ENCODE measurements around the gene LYPD6.

The LYPD6 gene

GRCh38 chr2:149467436-149467835 lies 137.0 kb downstream of the LYPD6 start:
- H3K4me2 ChIP-seq: no peak overlapping the region
- H2AFZ ChIP-seq (ENCODE audit: low read depth): no peak overlapping the region

DNA sequence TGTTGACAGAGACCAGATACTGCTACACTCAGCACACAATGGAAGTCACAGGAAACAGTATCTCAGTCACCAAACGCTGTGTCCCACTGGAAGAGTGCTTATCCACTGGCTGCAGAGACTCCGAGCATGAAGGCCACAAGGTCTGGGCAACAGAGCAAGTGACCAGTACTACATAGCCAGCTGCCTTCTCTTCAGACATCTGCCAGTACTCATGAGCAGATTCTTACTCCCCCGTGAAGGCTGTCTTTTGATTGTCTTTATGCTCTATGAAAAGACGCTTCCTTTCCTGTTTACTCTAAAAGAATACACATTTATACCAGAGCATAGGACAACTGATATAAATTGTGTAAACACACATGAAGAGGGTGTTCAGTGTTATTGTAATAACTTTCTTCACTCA lies 138.2 kb downstream of the LYPD6 start:
- Histone ChIP-seq H2AFZ (ENCODE audit: low read depth) (no peak overlapping the region), H3K9ac (no peak overlapping the region), H3K36me3 (ENCODE audit: insufficient read depth) (no peaks in the 10 kb centered on the region), H3K4me1 (ENCODE audit: low read depth, poor library complexity, severe bottlenecking) (peaks cover 4% of the 10 kb centered on the region), H3K27me3 (ENCODE audit: insufficient read depth, low read depth) (no peaks in the 10 kb centered on the region), H3K4me2 (no peak overlapping the region), H3K27ac (no peak overlapping the region), H4K20me1 (ENCODE audit: insufficient read depth) (no peaks in the 10 kb centered on the region), H3K79me2 (ENCODE audit: insufficient read depth, low read depth) (no peaks in the 10 kb centered on the region), H3K4me3 (IDR thresholded peaks at IDR 0.05; ENCODE audit: insufficient read depth, low read depth, low read length) (no peak overlapping the region)
- TF ChIP-seq, protein P1, sequence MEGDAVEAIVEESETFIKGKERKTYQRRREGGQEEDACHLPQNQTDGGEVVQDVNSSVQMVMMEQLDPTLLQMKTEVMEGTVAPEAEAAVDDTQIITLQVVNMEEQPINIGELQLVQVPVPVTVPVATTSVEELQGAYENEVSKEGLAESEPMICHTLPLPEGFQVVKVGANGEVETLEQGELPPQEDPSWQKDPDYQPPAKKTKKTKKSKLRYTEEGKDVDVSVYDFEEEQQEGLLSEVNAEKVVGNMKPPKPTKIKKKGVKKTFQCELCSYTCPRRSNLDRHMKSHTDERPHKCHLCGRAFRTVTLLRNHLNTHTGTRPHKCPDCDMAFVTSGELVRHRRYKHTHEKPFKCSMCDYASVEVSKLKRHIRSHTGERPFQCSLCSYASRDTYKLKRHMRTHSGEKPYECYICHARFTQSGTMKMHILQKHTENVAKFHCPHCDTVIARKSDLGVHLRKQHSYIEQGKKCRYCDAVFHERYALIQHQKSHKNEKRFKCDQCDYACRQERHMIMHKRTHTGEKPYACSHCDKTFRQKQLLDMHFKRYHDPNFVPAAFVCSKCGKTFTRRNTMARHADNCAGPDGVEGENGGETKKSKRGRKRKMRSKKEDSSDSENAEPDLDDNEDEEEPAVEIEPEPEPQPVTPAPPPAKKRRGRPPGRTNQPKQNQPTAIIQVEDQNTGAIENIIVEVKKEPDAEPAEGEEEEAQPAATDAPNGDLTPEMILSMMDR (conservative IDR thresholded peaks at IDR 0.05; ENCODE audit: low read depth, low read length): no peak

More at GRCh38 chr2:149467436-149467835, 137.0 kb downstream of the LYPD6 start:
- Histone ChIP-seq H3K79me2 (ENCODE audit: insufficient read depth, low read depth) (no peaks in the 10 kb centered on the region), H3K27ac (no peak overlapping the region), H3K27me3 (ENCODE audit: insufficient read depth, low read depth) (no peaks in the 10 kb centered on the region), H3K4me1 (ENCODE audit: low read depth, poor library complexity, severe bottlenecking) (peaks cover 4% of the 10 kb centered on the region), H3K4me3 (IDR thresholded peaks at IDR 0.05; ENCODE audit: insufficient read depth, low read depth, low read length) (no peak overlapping the region), H3K9ac (no peak overlapping the region), H4K20me1 (ENCODE audit: insufficient read depth) (no peaks in the 10 kb centered on the region), H3K36me3 (ENCODE audit: insufficient read depth) (no peaks in the 10 kb centered on the region)
- TF ChIP-seq, protein P1 (conservative IDR thresholded peaks at IDR 0.05; ENCODE audit: low read depth, low read length): no peak

DNA sequence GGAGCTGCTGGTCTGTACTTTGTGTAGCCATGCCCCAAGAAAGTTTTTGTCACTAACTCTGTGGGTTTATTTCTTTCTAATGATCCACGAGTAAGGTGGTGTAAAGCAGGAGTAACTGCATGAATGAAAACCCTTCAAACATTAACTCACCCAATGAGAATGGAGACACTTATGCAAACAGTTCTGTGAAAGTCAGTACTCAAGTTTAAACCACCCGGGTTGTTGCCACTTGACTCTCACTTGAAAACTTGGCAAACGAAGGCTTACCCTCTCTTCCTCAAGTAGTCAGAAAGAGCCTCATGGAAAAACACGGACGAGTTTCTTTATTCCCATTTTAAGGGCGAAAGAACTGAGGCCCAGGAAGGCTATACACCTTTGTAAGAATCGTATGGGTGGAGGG lies 139.7 kb downstream of the LYPD6 start:
- no peak overlapping the region for H3K9ac ChIP-seq
- no peaks in the 10 kb centered on the region for H3K27me3 ChIP-seq (ENCODE audit: insufficient read depth, low read depth)
- H3K79me2 ChIP-seq (ENCODE audit: insufficient read depth, low read depth): no peaks in the 10 kb centered on the region
- H3K4me1 ChIP-seq (ENCODE audit: low read depth, poor library complexity, severe bottlenecking): peaks cover 4% of the 10 kb centered on the region
- no peak overlapping the region for H3K27ac ChIP-seq
- TF ChIP-seq, protein P1 (conservative IDR thresholded peaks at IDR 0.05; ENCODE audit: low read depth, low read length): no peak
- H3K4me3 ChIP-seq (IDR thresholded peaks at IDR 0.05; ENCODE audit: insufficient read depth, low read depth, low read length): no peak overlapping the region
- no peaks in the 10 kb centered on the region for H3K36me3 ChIP-seq (ENCODE audit: insufficient read depth)
- no peaks in the 10 kb centered on the region for H4K20me1 ChIP-seq (ENCODE audit: insufficient read depth)
- H3K4me2 ChIP-seq: no peak overlapping the region
- H2AFZ ChIP-seq (ENCODE audit: low read depth): no peak overlapping the region

DNA sequence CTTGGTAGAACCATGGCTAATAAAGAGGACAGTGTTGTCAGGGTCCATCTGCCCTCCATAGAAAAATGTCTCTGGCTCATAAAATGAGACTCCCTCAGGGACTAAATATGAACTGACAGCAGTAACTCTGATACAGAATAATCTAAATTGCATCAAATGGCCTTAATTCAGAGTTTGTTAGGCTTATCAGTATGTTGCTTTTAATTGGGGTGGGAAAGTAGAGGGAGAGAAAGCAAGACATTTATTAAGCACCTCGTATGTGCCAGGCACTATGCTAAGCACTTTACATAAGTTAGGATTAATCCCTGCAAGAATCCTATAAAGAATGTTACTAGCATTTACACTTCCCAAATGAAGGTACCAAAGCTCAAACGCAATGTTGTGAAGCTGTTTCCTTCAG lies 142.0 kb downstream of the LYPD6 start:
- Histone ChIP-seq H3K27ac (no peak overlapping the region), H3K36me3 (ENCODE audit: insufficient read depth) (no peaks in the 10 kb centered on the region), H3K9ac (no peak overlapping the region), H3K4me1 (ENCODE audit: low read depth, poor library complexity, severe bottlenecking) (no peaks in the 10 kb centered on the region), H3K79me2 (ENCODE audit: insufficient read depth, low read depth) (no peaks in the 10 kb centered on the region), H3K4me3 (IDR thresholded peaks at IDR 0.05; ENCODE audit: insufficient read depth, low read depth, low read length) (no peak overlapping the region), H3K27me3 (ENCODE audit: insufficient read depth, low read depth) (no peaks in the 10 kb centered on the region), H2AFZ (ENCODE audit: low read depth) (no peak overlapping the region), H3K4me2 (no peak overlapping the region), H4K20me1 (ENCODE audit: insufficient read depth) (no peaks in the 10 kb centered on the region)
- TF ChIP-seq, protein P1 (conservative IDR thresholded peaks at IDR 0.05; ENCODE audit: low read depth, low read length): no peak
